Kidney tubule cell (primary cell): ENCODE measurements around the gene HSD11B2.
A peak's percentile ranks its signal among the peaks of the same experiment; 100 is the strongest.

Source experiments
- DNase-seq: peaks from one replicate; pipeline ENCODE4 v3.0.0-alpha.2; 2018; ENCODE audit warnings: low spot score

HSD11B2 gene

GRCh38 chr16:67430977-67431774 lies at the start of gene HSD11B2:
TSS of gene HSD11B2 (plus strand) at chr16:67431121. CDS start at chr16:67431249, 128 bp downstream.
- peak; percentile 71 for DNase-seq

GRCh38 chr16:67383284-67383683 lies 47.6 kb upstream of the HSD11B2 start:
- DNase-seq: no peak

GRCh38 chr16:67384778-67385510 lies 46.0 kb upstream of the HSD11B2 start:
- DNase-seq: no peak

- no peak for DNase-seq
Observed at GRCh38 chr16:67386861-67387455, 44.0 kb upstream of the HSD11B2 start.

GRCh38 chr16:67387479-67388079 lies 43.3 kb upstream of the HSD11B2 start:
- no peak for DNase-seq

- no peak for DNase-seq
Observed at GRCh38 chr16:67388191-67388590, 42.7 kb upstream of the HSD11B2 start.

GRCh38 chr16:67388591-67388990 lies 42.3 kb upstream of the HSD11B2 start:
- no peak for DNase-seq

- no peak for DNase-seq
Observed at GRCh38 chr16:67389911-67390815, 40.8 kb upstream of the HSD11B2 start.

- no peak for DNase-seq
Observed at GRCh38 chr16:67390816-67391423, 40.0 kb upstream of the HSD11B2 start.

- no peak for DNase-seq
Observed at GRCh38 chr16:67391424-67392300, 39.3 kb upstream of the HSD11B2 start.

- DNase-seq: no peak
Observed at GRCh38 chr16:67392301-67393059, 38.4 kb upstream of the HSD11B2 start.

GRCh38 chr16:67393111-67393787 lies 37.7 kb upstream of the HSD11B2 start, which contains the start of gene TPPP3:
TSS of gene TPPP3 (minus strand) at chr16:67393498. CDS start at chr16:67391111, 2,387 bp downstream.
- peak; percentile 75 for DNase-seq

GRCh38 chr16:67393788-67394154 lies 37.1 kb upstream of the HSD11B2 start:
- no peak for DNase-seq

GRCh38 chr16:67394155-67395104 lies 36.5 kb upstream of the HSD11B2 start:
- no peak for DNase-seq

GRCh38 chr16:67395105-67395457 lies 35.8 kb upstream of the HSD11B2 start:
- DNase-seq: no peak

GRCh38 chr16:67395458-67396158 lies 35.3 kb upstream of the HSD11B2 start:
- DNase-seq: peak; percentile 47
